ENCODE measurements around the gene IGF2BP2.
"Not testable (repeated sequence)": the region's sequence is repeated elsewhere in the genome, so short reads cannot be mapped to it uniquely, and the experiment has no call there.

Gene IGF2BP2

GRCh38 chr3:185825006-185825638 lies at the start of gene IGF2BP2:
TSS of gene IGF2BP2 (minus strand) at chr3:185825042. CDS start at chr3:185824960, 82 bp downstream.
- DNase-seq: peak; percentile 55 to 60

- no peak for DNase-seq
These were observed 49.3 kb upstream of the IGF2BP2 start for GRCh38 chr3:185874119-185874518.

- no peak for DNase-seq
These were observed 42.8 kb upstream of the IGF2BP2 start for GRCh38 chr3:185867650-185868049.

GRCh38 chr3:185866995-185867394 lies 42.2 kb upstream of the IGF2BP2 start:
- DNase-seq: no peak

- DNase-seq: no peak
These were observed 41.7 kb upstream of the IGF2BP2 start for GRCh38 chr3:185866555-185866954.

- no peak for DNase-seq
These were observed 40.4 kb upstream of the IGF2BP2 start for GRCh38 chr3:185865247-185865646.

- no peak for DNase-seq
These were observed 39.9 kb upstream of the IGF2BP2 start for GRCh38 chr3:185864767-185865166.

- no peak for DNase-seq
These were observed 38.1 kb upstream of the IGF2BP2 start for GRCh38 chr3:185862920-185863319.

- no peak for DNase-seq
These were observed 34.6 kb upstream of the IGF2BP2 start for GRCh38 chr3:185859294-185859972.

- no peak for DNase-seq
These were observed 33.8 kb upstream of the IGF2BP2 start for GRCh38 chr3:185858502-185859225.

- DNase-seq: no peak
These were observed 32.4 kb upstream of the IGF2BP2 start for GRCh38 chr3:185857208-185857607.

- DNase-seq: no peak
These were observed 31.8 kb upstream of the IGF2BP2 start for GRCh38 chr3:185856652-185857051.

- not testable (repeated sequence) for DNase-seq
These were observed 28.9 kb upstream of the IGF2BP2 start for GRCh38 chr3:185853771-185854170.

- no peak for DNase-seq
These were observed 27.8 kb upstream of the IGF2BP2 start for GRCh38 chr3:185852635-185853034.

- no peak for DNase-seq
These were observed 27.1 kb upstream of the IGF2BP2 start for GRCh38 chr3:185851959-185852358.

GRCh38 chr3:185851046-185851445 lies 26.2 kb upstream of the IGF2BP2 start:
- DNase-seq: no peak

GRCh38 chr3:185847506-185847905 lies 22.7 kb upstream of the IGF2BP2 start:
- DNase-seq: no peak

- no peak for DNase-seq
These were observed 21.2 kb upstream of the IGF2BP2 start for GRCh38 chr3:185846037-185846436.

GRCh38 chr3:185844051-185844450 lies 19.2 kb upstream of the IGF2BP2 start:
- no peak for DNase-seq

GRCh38 chr3:185843635-185844034 lies 18.8 kb upstream of the IGF2BP2 start:
- no peak for DNase-seq

GRCh38 chr3:185843126-185843525 lies 18.3 kb upstream of the IGF2BP2 start:
- no peak for DNase-seq

GRCh38 chr3:185842241-185842640 lies 17.4 kb upstream of the IGF2BP2 start:
- DNase-seq: no peak

- DNase-seq: not testable (repeated sequence)
These were observed 13.7 kb upstream of the IGF2BP2 start for GRCh38 chr3:185838417-185838989.

- no peak for DNase-seq
These were observed 12.6 kb upstream of the IGF2BP2 start for GRCh38 chr3:185837414-185837813.
